Endodermal cell (in vitro differentiated cells): ENCODE measurements around the gene EPS15. TPM values are rescaled to one million over a fixed set of nuclear protein-coding genes. Genes with fewer than 3 reads are reported as not detected.

Experiments used
- DNase-seq: peaks from one replicate; pipeline ENCODE4 v3.0.0-alpha.2; 2017
- H3K27ac ChIP-seq: 2 replicates; pipeline ENCODE4 v1.5.1; 2013; ENCODE audit warnings: mild to moderate bottlenecking, low read depth, low read length, moderate library complexity
- H3K27me3 ChIP-seq: 2 replicates; pipeline ENCODE4 v1.6.1; 2013; ENCODE audit warnings: mild to moderate bottlenecking, low read length, moderate library complexity; ENCODE audit not compliant: insufficient read depth, control insufficient read depth, poor library complexity, severe bottlenecking
- H3K36me3 ChIP-seq: 2 replicates; pipeline ENCODE4 v1.7.0; 2013; ENCODE audit warnings: mild to moderate bottlenecking, low read length, moderate library complexity; ENCODE audit not compliant: control insufficient read depth, insufficient read depth
- H3K4me1 ChIP-seq: one replicate; pipeline ENCODE4 v1.7.0; 2013; ENCODE audit warnings: low read length; ENCODE audit not compliant: control insufficient read depth, insufficient read depth
- H3K4me3 ChIP-seq: 2 replicates; pipeline ENCODE4 v1.5.1; 2013; ENCODE audit warnings: mild to moderate bottlenecking, low read length, moderate library complexity
- H3K9ac ChIP-seq: 2 replicates; pipeline ENCODE4 v1.6.1; 2013; ENCODE audit warnings: mild to moderate bottlenecking, low read length, moderate library complexity; ENCODE audit not compliant: poor library complexity, severe bottlenecking; ENCODE audit errors: extremely low read depth
- H3K9me3 ChIP-seq: 2 replicates; pipeline ENCODE4 v1.6.1; 2013; ENCODE audit warnings: mild to moderate bottlenecking, low read length, moderate library complexity; ENCODE audit not compliant: control insufficient read depth
- H3K27ac Mint-ChIP-seq: 2 replicates; pipeline ENCODE4 v1.8.0; 2020; ENCODE audit warnings: mixed read lengths
- H3K27me3 Mint-ChIP-seq: 2 replicates; pipeline ENCODE4 v1.8.0; 2021; ENCODE audit warnings: mild to moderate bottlenecking, mixed read lengths; ENCODE audit not compliant: insufficient read depth
- H3K36me3 Mint-ChIP-seq: 2 replicates; pipeline ENCODE4 v1.8.0; 2020; ENCODE audit warnings: low read depth, mixed read lengths
- H3K4me1 Mint-ChIP-seq: 2 replicates; pipeline ENCODE4 v1.8.0; 2020; ENCODE audit warnings: mixed read lengths
- H3K4me3 Mint-ChIP-seq: 2 replicates; pipeline ENCODE4 v1.8.0; 2020; ENCODE audit warnings: mild to moderate bottlenecking, moderate library complexity, mixed read lengths
- H3K9me3 Mint-ChIP-seq: 2 replicates; pipeline ENCODE4 v1.8.0; 2020; ENCODE audit warnings: mild to moderate bottlenecking, mixed read lengths
- CTCF ChIP-seq: fragments of 200-600 bp; sonication (generic); conservative IDR thresholded peaks from 2 replicates; pipeline ENCODE4 v1.5.0; 2021; ENCODE audit warnings: antibody characterized with exemption, mild to moderate bottlenecking
- WGBS, 2 experiments: methylation state at CpG; one replicate each; pipeline versions ENCODE4 v1.1.5 to v1.1.7; 2013; ENCODE audit warnings: missing lambda C conversion rate in 2 of 2, mixed read lengths in 1 of 2; ENCODE audit not compliant: insufficient coverage in 1 of 2, insufficient read length in 1 of 2; 5-methylcytosine and 5-hydroxymethylcytosine counted together
- total RNA-seq, 2 donors: library from RNA; stranded (reverse); fragmentation: NEBNext Ultra II Directional in 1 of 2; extraction: Animal tissue kit (Norgen Biotek cat#: 25700) in 1 of 2; gene quantifications; 2 replicates in 1 of 2; 3 replicates in 1 of 2; pipeline ENCODE4 v1.2.1, GENCODE V29; 2021

Gene EPS15
- total RNA-seq, 2 donors from 2014 or later, result 45.0 to 46.9 TPM

- Mint-ChIP-seq H3K4me3 (no peak overlapping the region), H3K27me3 (no peaks in the 10 kb centered on the region)
Measured at GRCh38 chr1:51541313-51542050, 22.4 kb upstream of the EPS15 start.

GRCh38 chr1:51537568-51537967, 18.5 kb upstream of the EPS15 start:
- DNase-seq, result no peak
- no peaks in the 10 kb centered on the region for H3K36me3 ChIP-seq
- H3K4me1 ChIP-seq, result no peaks in the 10 kb centered on the region
- no peaks in the 10 kb centered on the region for H3K36me3 Mint-ChIP-seq
- no peaks in the 10 kb centered on the region for H3K27me3 ChIP-seq
- no peak overlapping the region for H3K27ac ChIP-seq
- H3K9me3 ChIP-seq, result no peaks in the 10 kb centered on the region
- TF ChIP-seq CTCF, result no peak
- no peaks in the 10 kb centered on the region for H3K27me3 Mint-ChIP-seq
- no peak overlapping the region for H3K4me3 Mint-ChIP-seq
- no peaks in the 10 kb centered on the region for H3K4me1 Mint-ChIP-seq
- peaks cover 8% of the 10 kb centered on the region for H3K9me3 Mint-ChIP-seq
- no peak overlapping the region for H3K9ac ChIP-seq
- 100% methylated on average over 1 of the region's 1 CpG; no CpG with 5 or more reads in 1 of the 2 experiments for WGBS, 2 experiments
- H3K4me3 ChIP-seq, result no peak overlapping the region
- H3K27ac Mint-ChIP-seq, result no peak overlapping the region

More at GRCh38 chr1:51541313-51542050, 22.4 kb upstream of the EPS15 start:
- Histone ChIP-seq H3K9ac (no peak overlapping the region), H3K9me3 (no peaks in the 10 kb centered on the region), H3K27ac (no peak overlapping the region), H3K27me3 (no peaks in the 10 kb centered on the region), H3K4me3 (no peak overlapping the region), H3K36me3 (no peaks in the 10 kb centered on the region), H3K4me1 (no peaks in the 10 kb centered on the region)
- Mint-ChIP-seq H3K27ac (no peak overlapping the region), H3K4me1 (no peaks in the 10 kb centered on the region), H3K36me3 (no peaks in the 10 kb centered on the region), H3K9me3 (peaks cover 8% of the 10 kb centered on the region)
- 97% methylated on average over 2 of the region's 2 CpGs; no CpG with 5 or more reads in 1 of the 2 experiments for WGBS, 2 experiments
- no peak for DNase-seq
- TF ChIP-seq CTCF, result no peak

- H3K27ac ChIP-seq, result no peak overlapping the region
- Mint-ChIP-seq H3K9me3 (peaks cover 8% of the 10 kb centered on the region), H3K27me3 (no peaks in the 10 kb centered on the region), H3K36me3 (no peaks in the 10 kb centered on the region), H3K27ac (no peak overlapping the region), H3K4me3 (no peak overlapping the region), H3K4me1 (no peaks in the 10 kb centered on the region)
- TF ChIP-seq CTCF, result peak; percentile 80
- 41 to 55% methylated on average over 1 to 3 of the region's 3 CpGs for WGBS, 2 experiments
- H3K9me3 ChIP-seq, result no peaks in the 10 kb centered on the region
- H3K4me3 ChIP-seq, result no peak overlapping the region
- DNase-seq, result peak; percentile 76
- no peaks in the 10 kb centered on the region for H3K36me3 ChIP-seq
- H3K4me1 ChIP-seq, result no peaks in the 10 kb centered on the region
- H3K9ac ChIP-seq, result no peak overlapping the region
- no peaks in the 10 kb centered on the region for H3K27me3 ChIP-seq
Measured at GRCh38 chr1:51535006-51535592, 16.0 kb upstream of the EPS15 start.
